Smooth muscle cell (in vitro differentiated cells): ENCODE measurements around the gene UBTD2. TPM values are rescaled to one million over a fixed set of nuclear protein-coding genes. Genes with fewer than 3 reads are reported as not detected.

Experiments
- DNase-seq: peaks from one replicate; lab custom pipeline; 2025; ENCODE audit not compliant: unreplicated experiment; lab: John Stamatoyannopoulos, UW
- H2AFZ ChIP-seq: fragments of 200-600 bp; sonication (generic); 2 replicates; pipeline ENCODE4 v1.6.0; 2016; ENCODE audit warnings: antibody characterized with exemption, low read depth, mild to moderate bottlenecking
- H3F3A ChIP-seq: fragments of 200-600 bp; sonication (generic); 2 replicates; pipeline ENCODE4 v1.6.0; 2017; ENCODE audit warnings: antibody characterized with exemption, low read depth
- H3K27ac ChIP-seq: fragments of 200-600 bp; sonication (generic); 2 replicates; pipeline ENCODE4 v1.5.1; 2016; ENCODE audit warnings: low read depth, mild to moderate bottlenecking
- H3K27me3 ChIP-seq: fragments of 200-600 bp; sonication (generic); 2 replicates; pipeline ENCODE4 v1.6.1; 2016; ENCODE audit warnings: low read depth, mild to moderate bottlenecking
- H3K36me3 ChIP-seq: fragments of 200-600 bp; sonication (generic); 2 replicates; pipeline ENCODE4 v1.5.1; 2016; ENCODE audit warnings: low read depth
- H3K4me1 ChIP-seq: fragments of 200-600 bp; sonication (generic); 2 replicates; pipeline ENCODE4 v1.5.1; 2016; ENCODE audit warnings: low read depth
- H3K4me2 ChIP-seq: fragments of 200-600 bp; sonication (generic); 2 replicates; pipeline ENCODE4 v1.6.0; 2016; ENCODE audit warnings: mild to moderate bottlenecking
- H3K4me3 ChIP-seq: fragments of 200-600 bp; sonication (generic); 2 replicates; pipeline ENCODE4 v1.5.1; 2016; ENCODE audit warnings: mild to moderate bottlenecking
- H3K79me2 ChIP-seq: fragments of 200-600 bp; sonication (generic); 2 replicates; pipeline ENCODE4 v1.6.0; 2016; ENCODE audit warnings: low read depth, mild to moderate bottlenecking
- H3K9ac ChIP-seq: fragments of 200-600 bp; sonication (generic); 2 replicates; pipeline ENCODE4 v1.6.0; 2016; ENCODE audit warnings: low read depth
- H3K9me3 ChIP-seq: fragments of 200-600 bp; sonication (generic); replicated peaks from 2 replicates; pipeline ENCODE4 v1.5.1; 2016; ENCODE audit warnings: low read depth
- H4K20me1 ChIP-seq: fragments of 200-600 bp; sonication (generic); 2 replicates; pipeline ENCODE4 v1.6.0; 2016; ENCODE audit warnings: low read depth
- CTCF ChIP-seq: fragments of 200-600 bp; sonication (generic); IDR thresholded peaks from 2 replicates; pipeline ENCODE4 v1.5.1; 2017; ENCODE audit warnings: borderline replicate concordance, mild to moderate bottlenecking, antibody characterized with exemption; ENCODE audit not compliant: insufficient read depth, poor library complexity, severe bottlenecking
- WGBS: methylation state at CpG from one replicate; pipeline ENCODE4 v1.1.7; 2016; ENCODE audit warnings: low lambda C conversion rate; 5-methylcytosine and 5-hydroxymethylcytosine counted together
- polyA plus RNA-seq: library from polyadenylated mRNA; unstranded; fragments of >200 nt; fragmentation: Nextera tagmentation; extraction: Ambion mirVana; gene quantifications from 2 replicates; pipeline ENCODE4 v1.2.1, GENCODE V29; 2016
- total RNA-seq: library from RNA; depleted of rRNA; stranded (reverse); fragments of >200 nt; gene quantifications from 2 replicates; pipeline ENCODE4 v1.2.3, GENCODE V29; 2014

UBTD2 gene
- total and polyA plus RNA-seq, 2 experiments from 2014 or later, result 20.8 to 38.2 TPM

DNA sequence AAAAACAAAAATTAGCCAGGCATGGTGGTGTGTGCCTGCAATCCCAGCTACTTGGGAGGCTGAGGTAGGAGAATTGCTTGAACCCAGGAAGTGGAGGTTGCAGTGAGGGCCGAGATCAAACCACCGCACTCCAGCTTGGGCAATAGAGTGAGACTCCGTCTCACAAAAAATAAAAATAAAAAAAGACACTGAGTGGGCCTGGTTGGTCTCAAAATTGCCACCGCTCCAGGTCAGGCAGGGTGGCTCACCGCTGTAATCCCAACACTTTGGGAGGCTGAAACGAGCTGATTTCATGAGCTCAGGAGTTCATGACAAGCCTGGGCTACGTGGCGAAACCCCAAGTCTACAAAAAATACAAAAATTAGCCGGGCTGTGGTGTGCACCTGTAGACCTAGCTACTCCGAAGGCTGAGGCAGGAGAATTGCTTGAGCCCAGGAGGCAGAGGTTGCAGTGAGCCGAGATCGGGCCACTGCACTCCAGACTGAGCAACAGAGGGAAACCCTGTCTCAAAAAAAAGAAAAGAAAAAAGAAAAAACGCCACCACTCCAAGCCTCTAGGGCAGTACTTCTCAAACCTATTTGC lies 97.4 kb downstream of the UBTD2 start:
- peak overlapping the region; percentile 42 for H3K9ac ChIP-seq

DNA sequence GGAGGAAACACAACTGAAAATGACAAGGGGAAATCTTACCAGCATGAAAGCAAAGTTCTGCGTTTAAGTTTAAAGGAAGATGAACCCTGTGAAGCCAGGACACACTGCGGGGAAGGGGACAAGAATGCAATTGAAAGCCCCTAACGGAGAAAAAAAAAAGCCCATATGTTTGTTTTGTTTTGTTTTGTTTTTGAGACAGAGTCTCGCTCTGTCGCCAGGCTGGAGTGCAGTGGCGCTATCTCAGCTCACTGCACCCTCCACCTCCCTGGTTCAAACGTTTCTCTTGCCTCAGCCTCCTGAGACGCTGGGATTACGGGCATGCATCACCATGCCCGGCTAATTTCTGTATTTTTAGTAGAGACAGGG lies 98.5 kb downstream of the UBTD2 start:
- Histone ChIP-seq H2AFZ (no peak overlapping the region), H3K4me3 (no peak overlapping the region), H4K20me1 (peaks cover 8% of the 10 kb centered on the region), H3F3A (peaks cover 13% of the 10 kb centered on the region), H3K27ac (no peak overlapping the region), H3K4me1 (peaks cover 13% of the 10 kb centered on the region), H3K9ac (no peak overlapping the region), H3K9me3 (no peaks in the 10 kb centered on the region), H3K4me2 (no peak overlapping the region), H3K36me3 (no peaks in the 10 kb centered on the region), H3K27me3 (no peaks in the 10 kb centered on the region), H3K79me2 (peaks cover 49% of the 10 kb centered on the region)
- DNase-seq, result no peak
- TF ChIP-seq CTCF, result no peak
- WGBS, result 82% methylated on average over 10 of the region's 10 CpGs

More for the DNA sequence above, 97.4 kb downstream of the UBTD2 start:
- Histone ChIP-seq H3K27me3 (no peaks in the 10 kb centered on the region), H3K27ac (peak overlapping the region; percentile 67), H2AFZ (no peak overlapping the region), H4K20me1 (peaks cover 8% of the 10 kb centered on the region), H3K79me2 (peaks cover 45% of the 10 kb centered on the region), H3K4me2 (peak overlapping the region; percentile 92), H3K36me3 (no peaks in the 10 kb centered on the region), H3K4me1 (peaks cover 14% of the 10 kb centered on the region), H3F3A (peaks cover 13% of the 10 kb centered on the region), H3K9me3 (no peaks in the 10 kb centered on the region), H3K4me3 (peak overlapping the region; percentile 69)
- DNase-seq, result no peak
- no peak for TF ChIP-seq CTCF
- WGBS, result 91% methylated on average over 11 of the region's 13 CpGs

DNA sequence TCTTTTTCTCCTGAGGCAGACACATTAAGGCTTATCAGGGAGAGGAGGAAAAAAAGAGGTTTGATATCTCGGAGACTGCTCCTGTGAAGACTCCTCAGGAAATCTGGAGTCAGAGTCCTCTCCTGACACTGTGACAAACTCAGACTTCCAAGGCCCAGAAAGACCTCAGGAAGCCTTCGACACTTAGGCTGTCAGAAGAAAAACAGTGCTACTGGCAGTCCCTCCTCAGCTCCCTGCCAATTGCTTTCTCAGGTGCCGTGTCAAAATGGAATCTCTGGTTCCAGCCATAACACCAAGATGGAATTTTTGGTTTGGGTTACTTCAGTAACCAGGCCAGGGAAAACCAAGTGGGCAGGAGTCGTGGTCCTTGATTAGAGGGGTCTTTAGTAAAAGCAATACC lies 99.7 kb downstream of the UBTD2 start:
- Histone ChIP-seq H3K4me3 (no peak overlapping the region), H3K27me3 (no peaks in the 10 kb centered on the region), H3K9ac (no peak overlapping the region), H3K4me2 (no peak overlapping the region), H2AFZ (no peak overlapping the region), H3K4me1 (peaks cover 8% of the 10 kb centered on the region), H3K79me2 (peaks cover 49% of the 10 kb centered on the region), H4K20me1 (peaks cover 8% of the 10 kb centered on the region), H3F3A (peaks cover 9% of the 10 kb centered on the region), H3K27ac (no peak overlapping the region), H3K9me3 (no peaks in the 10 kb centered on the region), H3K36me3 (no peaks in the 10 kb centered on the region)
- TF ChIP-seq CTCF, result no peak
- WGBS, result 80% methylated on average over 4 of the region's 4 CpGs
- no peak for DNase-seq

GRCh38 chr5:172182291-172182690 lies 101.3 kb downstream of the UBTD2 start:
- H3K4me3 ChIP-seq, result no peak overlapping the region

More at GRCh38 chr5:172182291-172182690, 101.3 kb downstream of the UBTD2 start:
- Histone ChIP-seq H3K27me3 (no peaks in the 10 kb centered on the region), H2AFZ (no peak overlapping the region), H3K27ac (no peak overlapping the region), H4K20me1 (peaks cover 8% of the 10 kb centered on the region), H3K79me2 (peaks cover 49% of the 10 kb centered on the region), H3K36me3 (no peaks in the 10 kb centered on the region), H3K9ac (no peak overlapping the region), H3K4me1 (peaks cover 8% of the 10 kb centered on the region), H3K4me2 (no peak overlapping the region), H3F3A (peaks cover 12% of the 10 kb centered on the region), H3K9me3 (no peaks in the 10 kb centered on the region)
- 96% methylated on average over 6 of the region's 6 CpGs for WGBS
- TF ChIP-seq CTCF, result no peak
- DNase-seq, result no peak
